Stimulated activated CD4-positive, alpha-beta T cell treated with anti-CD3 and anti-CD28 coated beads, TNF-alpha, amount 100 ng/mL, for 48 hours (primary cell): ENCODE measurements around the gene BCAM.

Experiments used
- DNase-seq, 3 donors: peaks; one replicate each; pipeline ENCODE4 v3.0.0-alpha.2; 2020; ENCODE audit warnings: low read depth in 3 of 3

Gene BCAM

GRCh38 chr19:44789943-44790483 is 18.9 kb upstream of the BCAM start:
- DNase-seq: no peak

DNA sequence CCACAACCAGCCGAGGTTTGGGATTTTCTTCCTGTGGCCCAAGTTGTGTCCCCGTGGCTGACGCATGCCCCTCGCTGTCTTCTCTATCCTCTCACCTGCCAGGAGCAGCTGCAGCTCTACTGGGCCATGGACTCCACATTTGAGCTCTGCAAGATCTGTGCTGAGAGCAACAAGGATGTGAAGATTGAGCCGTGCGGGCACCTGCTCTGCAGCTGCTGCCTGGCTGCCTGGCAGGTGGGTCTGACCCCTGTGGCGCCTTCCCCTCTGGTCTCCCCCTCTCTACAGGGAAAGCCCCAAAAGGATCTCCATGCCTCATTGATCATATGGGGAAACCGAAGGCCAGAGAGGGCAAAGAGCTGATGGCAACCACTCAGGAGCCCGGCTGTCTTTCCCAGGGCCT is 16.6 kb upstream of the BCAM start:
- DNase-seq: no peak

DNA sequence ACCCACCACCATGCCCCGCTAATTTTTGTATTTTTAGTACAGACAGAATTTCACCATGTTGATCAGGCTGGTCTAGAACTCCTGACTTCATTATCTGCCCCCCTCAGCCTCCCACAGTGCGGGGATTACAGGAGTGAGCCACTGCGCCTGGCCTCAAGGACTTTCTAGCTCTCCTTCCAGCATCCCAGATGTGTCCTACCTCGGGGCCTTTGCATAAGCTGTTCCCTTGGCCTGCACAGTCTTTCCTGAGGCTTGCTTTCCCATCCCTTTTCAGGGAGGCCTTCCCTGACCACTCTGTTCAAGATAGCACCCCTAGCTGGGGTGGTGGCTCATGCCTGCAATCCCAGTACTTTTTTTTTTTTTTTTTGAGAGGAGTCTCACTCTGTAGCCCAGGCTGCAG is 14.3 kb upstream of the BCAM start:
- no peak for DNase-seq

GRCh38 chr19:44795398-44795987 is 13.4 kb upstream of the BCAM start:
- no peak for DNase-seq

DNA sequence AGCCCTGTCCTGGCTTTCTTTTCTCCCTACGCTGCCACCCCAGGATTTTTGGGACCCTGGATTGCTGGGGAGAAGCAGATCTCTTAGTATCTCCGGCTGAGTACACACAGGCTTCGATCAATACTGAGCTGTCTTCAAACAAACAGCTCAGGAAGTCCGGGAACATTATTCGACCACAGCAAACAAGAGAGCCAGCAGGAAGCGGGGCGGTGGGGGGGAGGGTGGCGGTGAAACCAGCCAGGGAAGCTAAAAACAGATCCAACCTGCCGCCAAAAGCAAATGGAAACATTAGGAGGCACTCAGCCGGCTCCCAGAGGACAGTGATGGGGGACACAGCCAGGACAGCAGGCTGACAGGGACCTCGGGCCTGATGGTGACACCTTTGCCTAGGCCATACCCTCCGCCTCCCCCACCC is 12.2 kb upstream of the BCAM start:
- DNase-seq: no peak

DNA sequence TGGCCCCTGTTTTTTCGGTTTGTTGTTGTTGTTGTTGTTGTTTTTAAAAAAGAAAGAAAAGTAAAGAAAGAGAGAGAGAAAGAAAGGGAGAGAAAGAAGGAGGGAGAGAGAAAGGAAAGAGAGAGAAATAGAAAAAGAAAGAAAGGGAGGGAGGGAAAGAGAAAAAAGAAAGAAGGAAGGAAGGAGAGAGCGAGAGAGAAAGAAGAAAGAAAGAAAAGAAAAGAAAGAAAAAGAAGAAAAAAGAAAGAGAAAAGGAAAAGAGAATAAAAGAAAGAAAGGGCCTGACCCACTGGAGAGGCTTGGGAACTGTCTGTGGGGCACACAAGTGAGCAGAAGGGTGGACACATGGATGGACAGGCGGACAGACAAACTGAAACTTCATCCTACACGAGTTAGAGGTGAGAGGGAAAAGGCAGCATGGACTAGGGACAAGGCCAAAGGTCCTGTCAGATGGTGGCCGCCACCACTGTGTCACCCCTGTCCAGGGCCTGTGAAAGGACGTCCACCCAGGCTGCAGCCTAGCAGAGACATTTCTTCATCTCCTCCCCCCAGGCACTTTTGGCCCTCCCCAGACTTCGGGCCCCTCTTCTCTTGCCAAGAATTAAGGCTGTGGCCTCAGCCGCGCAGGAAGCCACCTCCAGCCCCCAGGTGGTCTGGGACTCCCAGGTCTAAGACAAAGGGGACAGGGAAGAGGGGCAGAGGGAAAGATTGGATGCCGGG is 9.1 kb upstream of the BCAM start:
- no peak for DNase-seq

DNA sequence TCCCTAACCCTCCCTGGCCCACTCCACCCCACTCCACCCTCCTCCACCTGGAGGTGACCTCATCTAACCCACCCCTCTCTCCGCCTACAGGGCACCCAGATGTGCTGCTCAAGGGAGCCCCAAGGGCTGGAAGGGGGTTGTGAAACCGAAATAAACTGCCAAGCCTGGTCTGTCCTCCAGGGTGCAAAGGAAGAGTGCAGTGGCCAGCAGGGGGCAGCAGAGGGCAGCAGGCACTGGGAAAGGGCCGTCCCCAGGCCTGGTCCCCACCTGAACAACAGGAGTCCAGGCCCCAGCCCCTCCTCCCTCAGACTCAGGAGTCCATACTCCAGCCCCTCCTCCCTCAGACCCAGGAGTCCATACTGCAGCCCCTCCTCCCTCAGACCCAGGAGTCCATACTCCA is 8.4 kb upstream of the BCAM start:
- DNase-seq: peak; percentile 75 to 86 (median 82)

- DNase-seq: no peak
Measured at GRCh38 chr19:44803442-44804428, 5.2 kb upstream of the BCAM start.

- no peak for DNase-seq
Measured at GRCh38 chr19:44806291-44806690, 2.6 kb upstream of the BCAM start.

GRCh38 chr19:44807162-44807561 is 1.7 kb upstream of the BCAM start:
- no peak for DNase-seq

- DNase-seq: no peak
Measured at GRCh38 chr19:44807652-44808462, 1.0 kb upstream of the BCAM start.

GRCh38 chr19:44809577-44810233 is 802 bp downstream of the BCAM start:
- DNase-seq: no peak

DNA sequence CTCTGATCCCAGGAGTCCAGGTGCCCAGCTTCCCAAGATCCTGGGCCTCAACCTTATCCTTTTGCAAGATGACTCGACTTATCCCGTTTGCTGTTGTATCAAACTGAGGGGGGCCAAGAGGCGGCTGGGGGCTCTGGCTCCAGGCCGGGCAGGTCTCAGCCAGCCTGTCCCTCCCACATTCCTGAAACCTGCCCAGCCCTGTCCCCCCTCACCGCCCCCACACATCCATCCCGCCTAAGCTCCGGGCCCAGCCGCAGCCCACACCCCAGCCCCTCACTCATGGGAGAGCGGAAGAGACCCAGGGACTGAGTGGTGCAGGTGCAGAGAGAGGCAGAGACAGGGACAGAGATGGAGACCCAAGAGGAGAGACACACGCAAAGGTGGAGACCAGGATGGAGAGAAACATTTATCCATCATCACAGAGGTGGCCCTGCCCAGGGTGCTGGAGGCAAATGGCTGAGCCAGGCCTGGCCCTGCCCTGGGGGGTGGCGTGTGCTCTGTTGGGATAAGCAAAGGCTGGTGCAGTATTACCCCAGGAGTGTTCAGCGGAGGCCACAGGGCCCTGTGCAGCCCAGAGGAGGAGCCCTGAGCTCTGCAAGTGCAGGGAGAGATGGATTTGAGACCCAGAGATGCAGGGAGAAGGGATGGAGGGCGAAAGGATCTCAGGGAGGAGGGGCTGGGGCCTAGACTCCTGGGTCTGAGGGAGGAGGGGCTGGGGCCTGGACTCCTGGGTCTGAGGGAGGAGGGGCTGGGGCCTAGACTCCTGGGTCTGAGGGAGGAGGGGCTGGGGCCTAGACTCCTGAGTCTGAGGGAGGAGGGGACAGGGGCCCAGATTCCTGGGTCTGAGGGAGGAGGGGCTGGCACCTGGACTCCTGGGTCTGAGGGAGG is 1.6 kb downstream of the BCAM start:
- DNase-seq: no peak

GRCh38 chr19:44811122-44811419 is 2.2 kb downstream of the BCAM start:
- no peak for DNase-seq

DNA sequence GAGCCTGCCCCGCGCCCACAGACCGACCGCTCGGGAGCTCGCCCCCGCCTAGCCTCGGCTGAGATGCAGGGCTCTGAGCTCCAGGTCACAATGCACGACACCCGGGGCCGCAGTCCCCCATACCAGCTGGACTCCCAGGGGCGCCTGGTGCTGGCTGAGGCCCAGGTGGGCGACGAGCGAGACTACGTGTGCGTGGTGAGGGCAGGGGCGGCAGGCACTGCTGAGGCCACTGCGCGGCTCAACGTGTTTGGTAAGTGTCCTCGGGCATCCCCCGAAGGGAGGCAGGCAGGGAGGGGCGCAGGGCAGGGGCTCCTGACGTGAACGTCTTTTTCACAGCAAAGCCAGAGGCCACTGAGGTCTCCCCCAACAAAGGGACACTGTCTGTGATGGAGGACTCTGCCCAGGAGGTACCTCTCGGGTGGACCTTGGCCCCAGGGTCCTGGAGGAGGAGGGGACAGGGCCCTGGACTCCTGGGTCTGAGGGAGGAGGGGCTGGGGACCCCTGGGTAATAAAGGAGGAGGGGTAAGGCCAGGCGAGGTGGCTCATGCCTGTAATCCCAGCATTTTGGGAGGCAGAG is 3.3 kb downstream of the BCAM start:
- no peak for DNase-seq

DNA sequence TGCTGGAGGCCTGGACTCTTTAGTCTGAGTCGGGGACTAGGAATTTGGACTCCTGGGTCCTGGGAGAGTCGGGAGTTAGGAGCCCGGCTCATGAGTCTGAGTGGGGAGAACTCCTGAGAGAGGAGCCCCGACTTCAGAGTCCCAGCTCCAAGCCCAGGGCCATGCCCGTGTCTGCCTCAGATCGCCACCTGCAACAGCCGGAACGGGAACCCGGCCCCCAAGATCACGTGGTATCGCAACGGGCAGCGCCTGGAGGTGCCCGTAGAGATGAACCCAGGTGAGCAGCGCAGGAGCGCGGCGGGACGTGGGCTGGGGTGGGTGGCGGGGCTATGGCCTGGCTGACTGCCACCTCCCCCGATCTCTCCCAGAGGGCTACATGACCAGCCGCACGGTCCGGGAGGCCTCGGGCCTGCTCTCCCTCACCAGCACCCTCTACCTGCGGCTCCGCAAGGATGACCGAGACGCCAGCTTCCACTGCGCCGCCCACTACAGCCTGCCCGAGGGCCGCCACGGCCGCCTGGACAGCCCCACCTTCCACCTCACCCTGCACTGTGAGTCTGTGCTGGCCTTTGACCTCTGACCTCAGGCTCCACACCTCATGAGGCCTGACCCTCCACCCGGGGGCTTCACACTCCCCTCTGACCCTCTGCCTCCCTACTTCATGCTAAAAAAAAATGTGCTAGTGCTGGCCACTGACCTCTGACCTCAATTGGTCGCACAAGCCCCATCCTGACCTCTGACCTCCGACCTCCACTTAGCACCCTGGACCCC is 4.4 kb downstream of the BCAM start:
- no peak for DNase-seq

DNA sequence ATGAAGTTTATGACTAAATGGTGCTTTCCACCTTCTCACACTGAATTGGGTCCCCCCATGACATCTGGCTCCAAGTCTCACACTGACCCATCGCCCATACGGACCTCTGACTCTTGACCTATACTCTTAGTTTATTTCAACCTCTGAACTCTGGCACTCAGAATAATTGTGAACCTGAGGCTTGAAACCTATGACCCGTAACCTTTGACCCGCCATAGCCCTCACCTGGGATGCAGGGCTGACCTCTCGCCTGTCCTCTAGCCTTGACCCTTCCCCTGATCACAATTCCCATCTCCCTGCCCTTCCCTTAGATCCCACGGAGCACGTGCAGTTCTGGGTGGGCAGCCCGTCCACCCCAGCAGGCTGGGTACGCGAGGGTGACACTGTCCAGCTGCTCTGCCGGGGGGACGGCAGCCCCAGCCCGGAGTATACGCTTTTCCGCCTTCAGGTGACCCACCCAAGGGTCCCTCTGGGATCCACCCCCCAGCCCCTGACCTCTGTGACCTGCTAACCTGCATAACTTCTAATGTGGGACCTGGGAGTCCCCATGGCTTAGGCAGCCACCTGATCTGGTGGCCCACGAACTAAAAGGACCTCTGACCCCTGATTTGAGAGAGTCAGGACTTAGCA is 5.1 kb downstream of the BCAM start:
- no peak for DNase-seq

- no peak for DNase-seq
Measured at GRCh38 chr19:44814517-44814916, 5.6 kb downstream of the BCAM start.
